ENCODE data around the gene FNBP1. TPM values are rescaled to one million over a fixed set of nuclear protein-coding genes. Genes with fewer than 3 reads are reported as not detected.

Gene FNBP1
- total RNA-seq, 2 experiments from 2014 or later: 198 TPM

DNA sequence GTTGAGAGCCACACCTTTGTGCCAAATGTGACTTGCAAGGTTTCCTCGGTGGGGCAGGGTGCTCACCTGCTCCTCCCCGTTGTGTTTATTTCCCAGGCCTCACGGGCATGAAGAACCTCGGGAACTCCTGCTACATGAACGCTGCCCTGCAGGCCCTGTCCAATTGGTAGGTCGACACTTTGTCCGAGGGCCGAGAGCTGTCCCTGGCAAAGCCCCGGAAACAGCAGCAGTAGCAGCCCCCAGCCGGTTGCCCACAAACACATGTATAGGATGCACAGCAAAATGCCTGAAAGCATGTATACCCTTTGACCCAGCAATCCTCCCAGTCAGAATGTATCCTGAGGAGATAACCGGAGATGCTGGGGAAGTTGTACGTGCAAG lies 181.6 kb downstream of the FNBP1 start:
- no peaks in the 10 kb centered on the region for H3K9me3 Mint-ChIP-seq
- H3K27me3 Mint-ChIP-seq: no peaks in the 10 kb centered on the region
- H3K4me1 Mint-ChIP-seq: peaks cover 48% of the 10 kb centered on the region
- no peak for DNase-seq
- H3K4me3 Mint-ChIP-seq: no peak overlapping the region
- H3K36me3 Mint-ChIP-seq: peaks cover 38% of the 10 kb centered on the region
- peak overlapping the region; percentile 88 for H3K27ac Mint-ChIP-seq

DNA sequence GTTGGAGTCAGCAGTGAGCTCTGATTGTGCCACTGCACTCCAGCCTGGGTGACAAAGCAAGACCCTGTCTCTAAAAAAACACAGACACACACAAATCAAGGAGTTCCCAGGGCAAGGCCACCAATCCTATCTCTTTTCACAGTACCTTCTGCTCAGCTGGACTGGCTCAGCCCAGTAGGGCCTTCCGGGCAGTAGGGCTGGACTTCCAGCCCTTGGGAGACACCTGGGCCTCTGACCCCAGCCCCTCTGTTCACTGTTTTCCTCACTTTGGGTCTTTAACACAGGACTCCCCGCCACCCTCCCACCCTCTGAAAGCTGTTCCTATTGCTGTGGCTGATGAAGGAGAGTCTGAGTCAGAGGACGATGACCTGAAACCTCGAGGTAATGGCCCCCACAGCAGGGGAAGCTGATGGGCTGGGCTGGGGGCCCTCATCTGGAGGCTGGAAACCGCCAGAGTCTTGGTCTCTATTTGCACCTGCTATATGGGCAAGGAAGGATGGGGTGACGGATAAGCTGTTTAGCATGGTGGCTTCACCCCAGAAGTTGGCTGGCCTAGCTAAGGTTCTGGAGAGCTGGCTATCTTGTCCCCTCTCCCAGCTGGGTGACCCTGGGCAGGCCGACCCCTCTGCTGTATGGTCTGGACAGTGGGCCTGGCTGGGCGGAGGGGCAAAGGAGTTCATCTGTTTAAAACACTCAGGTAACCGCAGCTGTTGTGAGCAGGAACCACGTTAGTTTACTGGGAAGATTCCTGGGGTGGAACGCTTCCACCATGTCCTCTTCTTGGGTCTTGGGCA lies 182.1 kb downstream of the FNBP1 start:
- Mint-ChIP-seq H3K36me3 (peaks cover 41% of the 10 kb centered on the region), H3K27me3 (no peaks in the 10 kb centered on the region), H3K9me3 (no peaks in the 10 kb centered on the region), H3K4me3 (no peak overlapping the region), H3K27ac (peak overlapping the region; percentile 88), H3K4me1 (peaks cover 44% of the 10 kb centered on the region)
- DNase-seq: peak; percentile 68

GRCh38 chr9:129858167-129858962 lies 184.6 kb downstream of the FNBP1 start:
- no peak overlapping the region for H3K4me3 Mint-ChIP-seq
- no peak overlapping the region for H3K27ac Mint-ChIP-seq
- H3K27me3 Mint-ChIP-seq: no peaks in the 10 kb centered on the region
- no peaks in the 10 kb centered on the region for H3K9me3 Mint-ChIP-seq
- H3K36me3 Mint-ChIP-seq: peaks cover 47% of the 10 kb centered on the region
- DNase-seq: no peak
- peaks cover 52% of the 10 kb centered on the region for H3K4me1 Mint-ChIP-seq

DNA sequence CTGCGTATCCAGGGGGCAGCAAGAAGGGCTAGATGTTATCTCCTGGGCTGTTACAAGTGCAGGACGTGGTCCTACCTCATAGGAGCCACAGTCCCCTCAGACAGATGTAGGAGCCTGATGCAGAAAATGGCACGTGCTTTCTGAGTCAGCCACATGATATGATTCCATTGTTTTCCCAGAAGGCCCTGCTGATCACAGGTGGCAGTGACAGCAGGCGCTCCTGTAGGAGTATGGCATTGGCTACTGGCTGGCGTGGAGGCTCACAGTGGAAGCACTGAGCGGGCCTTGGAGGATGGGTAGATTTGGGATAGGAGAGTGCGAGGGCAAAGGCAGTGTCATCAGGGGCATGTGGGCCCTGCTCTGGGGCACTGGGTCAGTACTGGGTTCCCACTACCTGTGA lies 185.8 kb downstream of the FNBP1 start:
- H3K4me3 Mint-ChIP-seq: no peak overlapping the region
- DNase-seq: no peak
- peaks cover 52% of the 10 kb centered on the region for H3K4me1 Mint-ChIP-seq
- H3K9me3 Mint-ChIP-seq: no peaks in the 10 kb centered on the region
- H3K36me3 Mint-ChIP-seq: peaks cover 49% of the 10 kb centered on the region
- H3K27me3 Mint-ChIP-seq: no peaks in the 10 kb centered on the region
- no peak overlapping the region for H3K27ac Mint-ChIP-seq

DNA sequence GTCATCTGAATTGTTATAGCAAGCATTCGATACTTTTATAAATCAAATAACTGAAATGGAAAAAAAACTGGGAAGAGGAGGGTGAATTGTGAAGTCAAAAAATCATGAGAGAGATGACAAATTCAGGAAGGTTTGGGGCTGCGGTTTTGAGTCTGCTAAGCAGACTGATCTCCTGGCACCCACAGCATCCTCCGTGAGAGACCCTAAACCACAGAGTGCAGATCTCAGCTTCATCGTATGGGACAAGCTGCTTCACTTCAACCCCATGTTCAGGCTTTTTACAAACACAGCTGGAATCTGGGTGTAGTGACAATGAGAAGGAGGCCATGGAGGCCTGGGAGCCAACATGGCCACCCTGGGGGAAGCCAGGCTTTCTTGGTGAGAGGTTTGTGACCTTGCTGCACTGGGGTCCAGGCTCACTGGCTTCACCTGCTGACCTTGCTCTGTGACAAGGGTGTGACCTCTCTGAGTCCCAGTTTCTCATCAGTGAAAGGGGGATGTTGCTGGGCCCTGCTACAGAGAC lies 188.3 kb downstream of the FNBP1 start:
- peaks cover 45% of the 10 kb centered on the region for H3K4me1 Mint-ChIP-seq
- DNase-seq: peak; percentile 40
- H3K4me3 Mint-ChIP-seq: peak overlapping the region; percentile 35
- no peaks in the 10 kb centered on the region for H3K27me3 Mint-ChIP-seq
- H3K9me3 Mint-ChIP-seq: no peaks in the 10 kb centered on the region
- peak overlapping the region; percentile 71 for H3K27ac Mint-ChIP-seq
- H3K36me3 Mint-ChIP-seq: peaks cover 44% of the 10 kb centered on the region

GRCh38 chr9:129853614-129854013 lies 189.4 kb downstream of the FNBP1 start:
- peak overlapping the region; percentile 15 for H3K27ac Mint-ChIP-seq
- H3K4me1 Mint-ChIP-seq: peaks cover 48% of the 10 kb centered on the region
- no peaks in the 10 kb centered on the region for H3K27me3 Mint-ChIP-seq
- H3K9me3 Mint-ChIP-seq: no peaks in the 10 kb centered on the region
- H3K36me3 Mint-ChIP-seq: peaks cover 44% of the 10 kb centered on the region
- DNase-seq: no peak
- H3K4me3 Mint-ChIP-seq: no peak overlapping the region

- Mint-ChIP-seq H3K4me1 (peaks cover 53% of the 10 kb centered on the region), H3K27me3 (no peaks in the 10 kb centered on the region), H3K9me3 (no peaks in the 10 kb centered on the region), H3K4me3 (no peak overlapping the region), H3K27ac (no peak overlapping the region), H3K36me3 (peaks cover 44% of the 10 kb centered on the region)
- DNase-seq: no peak
These were observed 190.4 kb downstream of the FNBP1 start for GRCh38 chr9:129852579-129852978.

GRCh38 chr9:129851821-129852220 lies 191.2 kb downstream of the FNBP1 start:
- Mint-ChIP-seq H3K36me3 (peaks cover 43% of the 10 kb centered on the region), H3K4me1 (peaks cover 51% of the 10 kb centered on the region), H3K4me3 (no peak overlapping the region), H3K27ac (no peak overlapping the region), H3K9me3 (no peaks in the 10 kb centered on the region), H3K27me3 (no peaks in the 10 kb centered on the region)
- DNase-seq: no peak

- no peak for DNase-seq
- Mint-ChIP-seq H3K4me3 (no peak overlapping the region), H3K27me3 (no peaks in the 10 kb centered on the region), H3K4me1 (peaks cover 46% of the 10 kb centered on the region), H3K9me3 (no peaks in the 10 kb centered on the region), H3K27ac (no peak overlapping the region), H3K36me3 (peaks cover 37% of the 10 kb centered on the region)
These were observed 192.0 kb downstream of the FNBP1 start for GRCh38 chr9:129850821-129851550.

DNA sequence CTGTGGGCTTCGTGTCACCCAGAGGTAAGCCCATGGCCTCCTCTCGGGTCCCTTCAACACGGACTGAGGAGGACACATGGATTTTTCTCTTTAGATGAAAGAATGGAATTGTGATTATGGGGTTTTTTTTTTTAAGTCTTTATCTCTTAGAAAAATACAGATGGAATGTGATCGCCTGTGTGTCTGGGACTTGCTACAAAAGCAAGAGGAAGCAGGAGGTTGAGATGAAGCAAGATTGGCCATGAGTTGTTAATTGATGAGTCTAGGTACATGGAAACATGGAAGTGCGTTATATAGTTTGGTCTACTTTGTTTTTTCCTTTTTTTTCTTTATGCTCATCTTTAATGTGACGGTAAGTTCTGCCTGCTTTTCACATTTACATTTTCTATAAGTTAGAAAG lies 193.1 kb downstream of the FNBP1 start:
- Mint-ChIP-seq H3K4me1 (peaks cover 47% of the 10 kb centered on the region), H3K9me3 (no peaks in the 10 kb centered on the region), H3K36me3 (peaks cover 29% of the 10 kb centered on the region), H3K27ac (no peak overlapping the region), H3K27me3 (no peaks in the 10 kb centered on the region), H3K4me3 (no peak overlapping the region)
- no peak for DNase-seq

GRCh38 chr9:129848712-129849441 lies 194.1 kb downstream of the FNBP1 start:
- no peaks in the 10 kb centered on the region for H3K9me3 Mint-ChIP-seq
- no peak for DNase-seq
- H3K27me3 Mint-ChIP-seq: no peaks in the 10 kb centered on the region
- H3K36me3 Mint-ChIP-seq: peaks cover 19% of the 10 kb centered on the region
- no peak overlapping the region for H3K27ac Mint-ChIP-seq
- H3K4me1 Mint-ChIP-seq: peaks cover 41% of the 10 kb centered on the region
- no peak overlapping the region for H3K4me3 Mint-ChIP-seq

- H3K4me3 Mint-ChIP-seq: no peak overlapping the region
- H3K27me3 Mint-ChIP-seq: no peaks in the 10 kb centered on the region
- H3K9me3 Mint-ChIP-seq: no peaks in the 10 kb centered on the region
- H3K27ac Mint-ChIP-seq: peak overlapping the region; percentile 73
- DNase-seq: no peak
- H3K4me1 Mint-ChIP-seq: peaks cover 36% of the 10 kb centered on the region
- peaks cover 5% of the 10 kb centered on the region for H3K36me3 Mint-ChIP-seq
These were observed 197.6 kb downstream of the FNBP1 start for GRCh38 chr9:129845373-129845772.

DNA sequence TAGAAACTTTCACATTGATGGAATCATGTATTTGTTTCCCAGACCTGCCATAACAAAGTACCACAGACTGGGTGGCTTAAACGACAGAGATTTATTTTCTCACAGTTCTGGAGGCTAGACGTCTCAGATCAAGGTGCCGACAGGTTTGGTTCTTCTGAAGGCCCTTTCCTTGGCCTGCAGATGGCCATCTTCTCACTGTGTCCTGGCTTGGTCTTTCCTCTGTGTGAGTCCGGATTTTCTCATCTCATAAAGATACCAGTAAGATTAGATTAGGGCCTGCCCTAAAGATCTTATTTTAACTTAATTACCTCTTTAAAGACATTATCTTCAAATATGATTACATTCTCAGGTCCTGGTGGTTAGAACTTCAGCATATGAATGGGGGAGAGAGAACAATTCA lies 201.9 kb downstream of the FNBP1 start:
- peak overlapping the region; percentile 12 for H3K27ac Mint-ChIP-seq
- H3K4me1 Mint-ChIP-seq: peaks cover 59% of the 10 kb centered on the region
- no peak overlapping the region for H3K4me3 Mint-ChIP-seq
- DNase-seq: no peak
- no peaks in the 10 kb centered on the region for H3K9me3 Mint-ChIP-seq
- H3K27me3 Mint-ChIP-seq: no peaks in the 10 kb centered on the region
- H3K36me3 Mint-ChIP-seq: peaks cover 13% of the 10 kb centered on the region

GRCh38 chr9:129840034-129840433 lies 203.0 kb downstream of the FNBP1 start:
- Mint-ChIP-seq H3K27ac (peak overlapping the region; percentile 54), H3K9me3 (no peaks in the 10 kb centered on the region), H3K27me3 (no peaks in the 10 kb centered on the region), H3K4me1 (peaks cover 53% of the 10 kb centered on the region), H3K4me3 (peak overlapping the region; percentile 14), H3K36me3 (peaks cover 14% of the 10 kb centered on the region)
- no peak for DNase-seq
